SK-N-SH (cell line): ENCODE data around the gene NFATC4.

ENCODE experiments used
- CTCF ChIP-seq: fragments of 200-600 bp; sonication (generic); IDR thresholded peaks from 2 replicates; pipeline ENCODE4 v1.6.1; 2017; ENCODE audit warnings: antibody characterized with exemption, mild to moderate bottlenecking, moderate library complexity
- EZH2phosphoT487 ChIP-seq: fragments of 200-600 bp; sonication (generic); IDR thresholded peaks from 2 replicates; pipeline ENCODE4 v1.6.1; 2017; ENCODE audit warnings: low read depth, mixed run types, mild to moderate bottlenecking, antibody characterized with exemption, moderate library complexity, borderline replicate concordance
- POLR2AphosphoS5 ChIP-seq: IDR thresholded peaks from 2 replicates; pipeline ENCODE4 v1.6.1; 2012; ENCODE audit warnings: low read depth, low read length
- SIN3A ChIP-seq: IDR thresholded peaks from 2 replicates; pipeline ENCODE4 v1.6.1; 2012; ENCODE audit warnings: low read depth, mild to moderate bottlenecking, low read length, moderate library complexity, borderline replicate concordance
- TAF1 ChIP-seq: IDR thresholded peaks from 2 replicates; pipeline ENCODE4 v1.6.1; 2012; ENCODE audit warnings: low read depth, mild to moderate bottlenecking, low read length, moderate library complexity, borderline replicate concordance
- USF2 ChIP-seq: fragments of 150-350 bp; IDR thresholded peaks from 2 replicates; pipeline ENCODE4 v1.6.1; 2017; ENCODE audit warnings: antibody characterized with exemption, low read length, low read depth, borderline replicate concordance
- YY1 ChIP-seq: IDR thresholded peaks from 2 replicates; pipeline ENCODE4 v1.4.0; 2012; ENCODE audit warnings: low read depth, mild to moderate bottlenecking
- ZBTB33 ChIP-seq: IDR thresholded peaks from 2 replicates; pipeline ENCODE4 v1.4.0; 2012; ENCODE audit warnings: low read depth, borderline replicate concordance

- TF ChIP-seq CTCF (no peak), ZBTB33 (no peak), POLR2AphosphoS5 (no peak), YY1 (no peak), EZH2phosphoT487 (no peak), USF2 (no peak), TAF1 (no peak), SIN3A (no peak)
These were observed 25.1 kb upstream of the NFATC4 start for GRCh38 chr14:24342889-24343288.
